Trophoblast cell (in vitro differentiated cells and primary cell): ENCODE measurements around the gene TMPRSS11E.

Source experiments
- DNase-seq, 2 donors: peaks; one replicate each; pipeline ENCODE4 v3.0.0-alpha.2; 2016
- H2AFZ ChIP-seq: 2 replicates; pipeline ENCODE4 v1.6.1; 2013; ENCODE audit warnings: low read length, moderate library complexity, mild to moderate bottlenecking; ENCODE audit not compliant: insufficient read depth, poor library complexity
- H2AK5ac ChIP-seq: 2 replicates; pipeline ENCODE4 v1.6.1; 2013; ENCODE audit warnings: mild to moderate bottlenecking, low read length
- H2BK120ac ChIP-seq: 2 replicates; pipeline ENCODE4 v1.6.1; 2013; ENCODE audit warnings: low read length, mild to moderate bottlenecking, moderate library complexity; ENCODE audit not compliant: insufficient read depth, poor library complexity
- H2BK12ac ChIP-seq: 2 replicates; pipeline ENCODE4 v1.6.1; 2013; ENCODE audit warnings: mild to moderate bottlenecking, low read length, moderate library complexity
- H2BK5ac ChIP-seq: 2 replicates; pipeline ENCODE4 v1.6.1; 2013; ENCODE audit warnings: low read length, low read depth, moderate library complexity, mild to moderate bottlenecking; ENCODE audit not compliant: poor library complexity
- H3K14ac ChIP-seq: 2 replicates; pipeline ENCODE4 v1.6.1; 2013; ENCODE audit warnings: mild to moderate bottlenecking, low read length
- H3K18ac ChIP-seq: 2 replicates; pipeline ENCODE4 v1.6.1; 2013; ENCODE audit warnings: mild to moderate bottlenecking, low read length
- H3K23ac ChIP-seq: 2 replicates; pipeline ENCODE4 v1.6.1; 2013; ENCODE audit warnings: low read length
- H3K27ac ChIP-seq: 2 replicates; pipeline ENCODE4 v1.5.1; 2013; ENCODE audit warnings: low read depth, mild to moderate bottlenecking, inconsistent platforms, low read length, moderate library complexity
- H3K27me3 ChIP-seq: 2 replicates; pipeline ENCODE4 v1.6.1; 2013; ENCODE audit warnings: inconsistent platforms, mild to moderate bottlenecking, low read length, moderate library complexity; ENCODE audit not compliant: insufficient read depth
- H3K36me3 ChIP-seq, 2 experiments: 1 replicate in 1 of 2; 2 replicates in 1 of 2; pipeline ENCODE4 v1.6.1; 2013; ENCODE audit warnings: low read length in 2 of 2, mild to moderate bottlenecking in 2 of 2, moderate library complexity in 1 of 2; ENCODE audit not compliant: insufficient read depth in 2 of 2, control insufficient read depth in 1 of 2
- H3K4ac ChIP-seq: 2 replicates; pipeline ENCODE4 v1.6.1; 2013; ENCODE audit warnings: low read depth, mild to moderate bottlenecking, low read length, moderate library complexity
- H3K4me1 ChIP-seq, 2 experiments: 1 replicate in 1 of 2; 2 replicates in 1 of 2; pipeline ENCODE4 v1.6.1; 2013; ENCODE audit warnings: low read length in 2 of 2, mild to moderate bottlenecking in 2 of 2, moderate library complexity in 1 of 2; ENCODE audit not compliant: insufficient read depth in 2 of 2, control insufficient read depth in 1 of 2
- H3K4me2 ChIP-seq: 2 replicates; pipeline ENCODE4 v1.6.1; 2013; ENCODE audit warnings: inconsistent platforms, mild to moderate bottlenecking, low read length, moderate library complexity
- H3K4me3 ChIP-seq: 2 replicates; pipeline ENCODE4 v1.5.1; 2013; ENCODE audit warnings: mild to moderate bottlenecking, low read depth, low read length, inconsistent platforms
- H3K79me1 ChIP-seq: one replicate; pipeline ENCODE4 v1.6.1; 2013; ENCODE audit warnings: low read length
- H3K79me2 ChIP-seq: 2 replicates; pipeline ENCODE4 v1.6.1; 2013; ENCODE audit warnings: low read length, mild to moderate bottlenecking; ENCODE audit not compliant: control insufficient read depth, insufficient read depth, poor library complexity
- H3K9ac ChIP-seq: 2 replicates; pipeline ENCODE4 v1.6.1; 2013; ENCODE audit warnings: mild to moderate bottlenecking, low read length
- H3K9me3 ChIP-seq: 2 replicates; pipeline ENCODE4 v1.6.1; 2013; ENCODE audit warnings: low read depth, mild to moderate bottlenecking, control low read depth, inconsistent platforms, low read length; ENCODE audit not compliant: insufficient read depth
- H4K12ac ChIP-seq: 2 replicates; pipeline ENCODE4 v1.6.1; 2013; ENCODE audit warnings: low read depth, mild to moderate bottlenecking, low read length, moderate library complexity
- H4K8ac ChIP-seq: 2 replicates; pipeline ENCODE4 v1.6.1; 2013; ENCODE audit warnings: low read depth, mild to moderate bottlenecking, low read length, moderate library complexity
- H4K91ac ChIP-seq: one replicate; pipeline ENCODE4 v1.6.1; 2013; ENCODE audit warnings: low read depth, mild to moderate bottlenecking, low read length, moderate library complexity
- WGBS: extraction: QIAGEN DNeasy Blood & Tissue Kit; methylation state at CpG from one replicate; pipeline ENCODE4 v1.1.7; 2013; ENCODE audit warnings: missing lambda C conversion rate; ENCODE audit not compliant: insufficient read length, insufficient coverage; ENCODE audit errors: extremely low coverage; 5-methylcytosine and 5-hydroxymethylcytosine counted together

The TMPRSS11E gene

DNA sequence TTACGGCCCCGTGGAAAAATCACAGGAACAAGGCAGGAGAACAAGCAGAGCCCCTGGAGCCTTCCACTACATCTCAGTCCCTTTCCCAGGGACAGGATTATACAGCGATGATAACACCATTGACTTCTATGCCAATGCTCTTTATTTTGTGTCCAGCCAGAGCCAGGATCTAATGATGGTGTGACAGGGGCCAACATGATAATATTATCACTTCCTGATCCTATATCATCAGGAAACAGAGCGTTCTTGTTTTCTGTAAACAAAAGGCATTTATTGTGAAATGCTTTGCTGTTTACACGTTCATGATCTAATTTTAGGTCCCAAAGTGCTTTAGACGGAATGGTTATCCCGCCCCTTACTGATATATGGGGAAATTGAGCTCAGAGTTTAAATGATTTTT lies 12.8 kb downstream of the TMPRSS11E start:
- Histone ChIP-seq H2BK5ac (no peak overlapping the region), H2BK12ac (no peak overlapping the region)
- no peak for DNase-seq

DNA sequence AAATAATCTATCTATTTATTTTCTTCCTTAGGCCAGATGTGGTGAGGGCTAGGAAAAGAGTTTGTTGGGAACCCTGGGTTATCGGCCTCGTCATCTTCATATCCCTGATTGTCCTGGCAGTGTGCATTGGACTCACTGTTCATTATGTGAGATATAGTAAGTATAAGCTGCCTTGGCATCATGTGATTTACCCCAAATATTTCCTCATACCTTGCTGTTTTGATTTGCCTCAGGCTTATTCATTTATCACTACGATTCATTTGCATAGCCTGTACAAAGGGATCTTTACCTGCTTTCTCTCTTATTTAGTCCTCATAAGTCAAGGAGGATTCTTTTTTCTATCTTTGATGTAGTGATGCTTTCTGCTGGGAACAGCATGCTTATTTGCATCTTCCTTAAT lies 14.5 kb downstream of the TMPRSS11E start:
- no peak overlapping the region for H3K9ac ChIP-seq
- no peak overlapping the region for H3K27ac ChIP-seq
- no peaks in the 10 kb centered on the region for H3K79me1 ChIP-seq
- no peak overlapping the region for H2BK5ac ChIP-seq
- H3K14ac ChIP-seq = no peak overlapping the region
- H2AK5ac ChIP-seq = no peak overlapping the region
- H3K79me2 ChIP-seq = no peaks in the 10 kb centered on the region
- H4K12ac ChIP-seq = no peak overlapping the region
- no peak overlapping the region for H3K4ac ChIP-seq
- H4K91ac ChIP-seq = no peak overlapping the region
- no CpG with 5 or more reads among the region's 3 CpGs for WGBS
- H3K4me2 ChIP-seq = no peak overlapping the region
- H3K4me3 ChIP-seq = no peak overlapping the region
- no peak overlapping the region for H3K18ac ChIP-seq
- H4K8ac ChIP-seq = no peak overlapping the region
- no peak for DNase-seq
- H3K4me1 ChIP-seq = no peaks in the 10 kb centered on the region
- no peaks in the 10 kb centered on the region for H3K27me3 ChIP-seq
- H2BK120ac ChIP-seq = no peak overlapping the region
- no peaks in the 10 kb centered on the region for H3K36me3 ChIP-seq
- no peaks in the 10 kb centered on the region for H3K9me3 ChIP-seq
- no peak overlapping the region for H2BK12ac ChIP-seq
- no peak overlapping the region for H3K23ac ChIP-seq
- H2AFZ ChIP-seq = no peak overlapping the region

More for the DNA sequence above, 12.8 kb downstream of the TMPRSS11E start:
- H3K18ac ChIP-seq = no peak overlapping the region
- H3K14ac ChIP-seq = no peak overlapping the region
- H3K79me1 ChIP-seq = no peaks in the 10 kb centered on the region
- H3K27me3 ChIP-seq = no peaks in the 10 kb centered on the region
- no peaks in the 10 kb centered on the region for H3K4me1 ChIP-seq
- no peak overlapping the region for H3K4me3 ChIP-seq
- H3K27ac ChIP-seq = no peak overlapping the region
- H4K8ac ChIP-seq = no peak overlapping the region
- H2AFZ ChIP-seq = no peak overlapping the region
- no peaks in the 10 kb centered on the region for H3K9me3 ChIP-seq
- H3K23ac ChIP-seq = no peak overlapping the region
- no CpG with 5 or more reads among the region's 7 CpGs for WGBS
- H2AK5ac ChIP-seq = no peak overlapping the region
- H3K9ac ChIP-seq = no peak overlapping the region
- H3K4me2 ChIP-seq = no peak overlapping the region
- no peak overlapping the region for H4K12ac ChIP-seq
- H4K91ac ChIP-seq = no peak overlapping the region
- H3K4ac ChIP-seq = no peak overlapping the region
- no peaks in the 10 kb centered on the region for H3K36me3 ChIP-seq
- H3K79me2 ChIP-seq = no peaks in the 10 kb centered on the region
- no peak overlapping the region for H2BK120ac ChIP-seq

DNA sequence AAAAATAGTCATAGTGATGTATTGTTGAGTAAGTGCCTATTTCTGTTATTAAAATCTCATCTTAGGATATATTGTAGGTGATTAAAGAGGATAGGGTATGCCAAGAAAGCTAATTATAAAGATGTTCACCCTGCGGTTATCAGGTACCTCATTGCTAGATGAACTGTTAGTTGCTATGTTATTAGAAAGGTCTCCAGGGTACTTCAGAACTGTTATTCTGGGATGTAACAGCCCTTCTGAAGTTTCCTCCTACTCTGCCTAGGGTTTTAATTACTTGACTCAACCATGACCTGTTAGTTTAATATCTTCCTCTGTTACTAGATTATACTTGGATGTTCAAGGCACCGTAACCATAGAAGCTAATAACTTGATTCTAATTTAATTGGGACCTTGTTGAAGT lies 15.4 kb downstream of the TMPRSS11E start:
- Histone ChIP-seq H3K4me1 (no peaks in the 10 kb centered on the region), H3K4me2 (no peak overlapping the region), H3K27ac (no peak overlapping the region), H2BK12ac (no peak overlapping the region), H3K9ac (no peak overlapping the region), H2BK120ac (no peak overlapping the region), H3K79me2 (no peaks in the 10 kb centered on the region), H3K23ac (no peak overlapping the region), H3K79me1 (no peaks in the 10 kb centered on the region), H3K4me3 (no peak overlapping the region), H2AFZ (no peak overlapping the region), H4K8ac (no peak overlapping the region), H3K18ac (no peak overlapping the region), H3K27me3 (no peaks in the 10 kb centered on the region), H4K12ac (no peak overlapping the region), H3K4ac (no peak overlapping the region), H3K9me3 (no peaks in the 10 kb centered on the region), H3K14ac (no peak overlapping the region), H3K36me3 (no peaks in the 10 kb centered on the region), H2AK5ac (no peak overlapping the region), H4K91ac (no peak overlapping the region), H2BK5ac (no peak overlapping the region)
- WGBS = no CpG with 5 or more reads among the region's 2 CpGs
- DNase-seq = no peak

DNA sequence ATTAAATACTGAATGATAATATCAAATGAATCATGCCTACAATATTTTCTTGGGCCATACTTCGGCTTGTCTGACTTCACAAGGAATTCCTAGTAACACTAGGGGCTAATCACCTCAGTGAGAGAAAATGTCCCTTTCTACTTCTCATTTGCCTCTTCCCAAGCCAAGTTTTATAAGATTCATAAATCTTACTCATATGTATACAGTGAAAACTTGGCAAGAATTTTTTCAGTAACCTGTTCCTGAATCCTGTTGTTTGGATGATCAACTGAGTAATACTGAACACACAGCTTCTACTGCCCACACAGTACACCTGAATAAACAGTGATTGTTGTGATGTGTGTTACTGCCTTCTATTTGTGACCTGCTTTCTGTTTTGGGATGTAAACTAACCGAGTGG lies 16.5 kb downstream of the TMPRSS11E start:
- Histone ChIP-seq H2AK5ac (no peak overlapping the region), H3K9me3 (no peaks in the 10 kb centered on the region), H3K27me3 (no peaks in the 10 kb centered on the region), H3K79me2 (no peaks in the 10 kb centered on the region), H3K36me3 (no peaks in the 10 kb centered on the region), H2BK12ac (no peak overlapping the region), H3K4me2 (no peak overlapping the region), H2BK5ac (no peak overlapping the region), H3K14ac (no peak overlapping the region), H3K23ac (no peak overlapping the region), H2AFZ (no peak overlapping the region), H2BK120ac (no peak overlapping the region), H4K12ac (no peak overlapping the region), H3K27ac (no peak overlapping the region), H3K4me3 (no peak overlapping the region), H3K4me1 (no peaks in the 10 kb centered on the region), H4K8ac (no peak overlapping the region), H3K9ac (no peak overlapping the region), H3K18ac (no peak overlapping the region), H3K4ac (no peak overlapping the region), H4K91ac (no peak overlapping the region), H3K79me1 (no peaks in the 10 kb centered on the region)
- DNase-seq = peak in 1 of 2 donors; percentile 56
- no CpG with 5 or more reads among the region's 2 CpGs for WGBS
